ENCODE data around the gene ARL16. TPM values are rescaled to one million over a fixed set of nuclear protein-coding genes. Genes with fewer than 3 reads are reported as not detected.

Gene ARL16
- total RNA-seq, 1 experiment from 2014 or later = 46.7 TPM

DNA sequence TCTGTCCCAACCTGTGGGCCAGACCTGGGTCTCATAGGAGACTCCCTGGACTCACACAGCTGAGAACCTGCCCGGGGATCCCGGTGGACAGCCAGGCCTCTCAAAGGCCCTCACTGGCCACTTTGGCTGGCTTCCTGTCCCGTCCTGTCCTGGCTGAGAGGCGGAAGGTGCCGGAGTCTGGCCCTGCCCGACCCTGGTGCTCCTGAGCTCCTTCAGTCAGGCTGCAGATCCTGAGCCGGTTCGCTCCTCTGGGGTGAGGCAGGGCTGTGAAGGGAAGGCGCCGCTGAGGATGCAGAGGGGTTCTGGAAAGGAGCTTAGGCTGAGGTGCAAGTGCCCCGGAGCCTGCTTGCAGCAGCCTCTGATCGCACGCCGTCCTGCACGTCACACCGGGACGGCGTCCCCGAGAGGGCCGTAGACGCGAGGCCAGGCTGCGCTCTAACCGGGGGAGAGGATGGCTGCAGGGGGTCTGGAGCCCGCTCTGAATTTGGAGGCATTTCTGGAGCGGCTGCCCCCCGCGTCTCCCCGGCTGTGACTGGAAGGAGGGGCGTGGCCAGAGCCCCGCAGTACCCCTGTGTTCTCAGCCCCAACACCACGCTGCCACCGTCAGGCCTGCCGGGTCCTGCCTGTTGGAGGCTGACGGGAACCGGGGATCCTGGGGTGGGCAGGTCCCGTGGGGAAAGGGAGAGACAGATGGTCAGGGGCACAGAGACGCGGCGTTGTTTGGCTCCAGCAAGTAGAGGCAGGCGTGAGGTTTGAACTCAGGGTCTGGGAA, 4.4 kb upstream of the ARL16 start:
- DNase-seq (ENCODE audit: low spot score) (no peak), ATAC-seq (no peak)
- CTCF ChIA-PET = no interaction called here
- Mint-ChIP-seq H3K36me3 (peaks cover 36% of the 10 kb centered on the region), H3K4me1 (peaks cover 7% of the 10 kb centered on the region), H3K27me3 (ENCODE audit: low read depth) (no peaks in the 10 kb centered on the region; the same call in 1 of the 2 replicates), H3K4me3 (no peak overlapping the region), H3K9me3 (no peaks in the 10 kb centered on the region), H3K27ac (no peak overlapping the region)
- TF ChIP-seq HMGA2 (CRISPR knock-in tag; IDR thresholded peaks at IDR 0.05) (no peak), ATF1 (CRISPR knock-in tag; IDR thresholded peaks at IDR 0.05) (no peak), RELA (CRISPR knock-in tag; IDR thresholded peaks at IDR 0.05; ENCODE audit: borderline replicate concordance) (no peak), SMAD3 (CRISPR knock-in tag; IDR thresholded peaks at IDR 0.05; ENCODE audit: borderline replicate concordance) (no peak), GRHL2 (CRISPR knock-in tag; IDR thresholded peaks at IDR 0.05; ENCODE audit: insufficient replicate concordance, severe bottlenecking) (no peak), OVOL2 (CRISPR knock-in tag; IDR thresholded peaks at IDR 0.05; ENCODE audit: borderline replicate concordance) (no peak), ATF6 (CRISPR knock-in tag; IDR thresholded peaks at IDR 0.05) (no peak), EMX1 (CRISPR knock-in tag; IDR thresholded peaks at IDR 0.05) (no peak), ZNF512 (CRISPR knock-in tag; IDR thresholded peaks at IDR 0.05; ENCODE audit: borderline replicate concordance) (no peak), ELF4 (CRISPR knock-in tag; IDR thresholded peaks at IDR 0.05; ENCODE audit: low read depth) (no peak)
- TF ChIP-seq, protein P1, sequence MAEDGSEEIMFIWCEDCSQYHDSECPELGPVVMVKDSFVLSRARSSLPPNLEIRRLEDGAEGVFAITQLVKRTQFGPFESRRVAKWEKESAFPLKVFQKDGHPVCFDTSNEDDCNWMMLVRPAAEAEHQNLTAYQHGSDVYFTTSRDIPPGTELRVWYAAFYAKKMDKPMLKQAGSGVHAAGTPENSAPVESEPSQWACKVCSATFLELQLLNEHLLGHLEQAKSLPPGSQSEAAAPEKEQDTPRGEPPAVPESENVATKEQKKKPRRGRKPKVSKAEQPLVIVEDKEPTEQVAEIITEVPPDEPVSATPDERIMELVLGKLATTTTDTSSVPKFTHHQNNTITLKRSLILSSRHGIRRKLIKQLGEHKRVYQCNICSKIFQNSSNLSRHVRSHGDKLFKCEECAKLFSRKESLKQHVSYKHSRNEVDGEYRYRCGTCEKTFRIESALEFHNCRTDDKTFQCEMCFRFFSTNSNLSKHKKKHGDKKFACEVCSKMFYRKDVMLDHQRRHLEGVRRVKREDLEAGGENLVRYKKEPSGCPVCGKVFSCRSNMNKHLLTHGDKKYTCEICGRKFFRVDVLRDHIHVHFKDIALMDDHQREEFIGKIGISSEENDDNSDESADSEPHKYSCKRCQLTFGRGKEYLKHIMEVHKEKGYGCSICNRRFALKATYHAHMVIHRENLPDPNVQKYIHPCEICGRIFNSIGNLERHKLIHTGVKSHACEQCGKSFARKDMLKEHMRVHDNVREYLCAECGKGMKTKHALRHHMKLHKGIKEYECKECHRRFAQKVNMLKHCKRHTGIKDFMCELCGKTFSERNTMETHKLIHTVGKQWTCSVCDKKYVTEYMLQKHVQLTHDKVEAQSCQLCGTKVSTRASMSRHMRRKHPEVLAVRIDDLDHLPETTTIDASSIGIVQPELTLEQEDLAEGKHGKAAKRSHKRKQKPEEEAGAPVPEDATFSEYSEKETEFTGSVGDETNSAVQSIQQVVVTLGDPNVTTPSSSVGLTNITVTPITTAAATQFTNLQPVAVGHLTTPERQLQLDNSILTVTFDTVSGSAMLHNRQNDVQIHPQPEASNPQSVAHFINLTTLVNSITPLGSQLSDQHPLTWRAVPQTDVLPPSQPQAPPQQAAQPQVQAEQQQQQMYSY (CRISPR knock-in tag; IDR thresholded peaks at IDR 0.05) = no peak
- TF ChIP-seq, protein P2, sequence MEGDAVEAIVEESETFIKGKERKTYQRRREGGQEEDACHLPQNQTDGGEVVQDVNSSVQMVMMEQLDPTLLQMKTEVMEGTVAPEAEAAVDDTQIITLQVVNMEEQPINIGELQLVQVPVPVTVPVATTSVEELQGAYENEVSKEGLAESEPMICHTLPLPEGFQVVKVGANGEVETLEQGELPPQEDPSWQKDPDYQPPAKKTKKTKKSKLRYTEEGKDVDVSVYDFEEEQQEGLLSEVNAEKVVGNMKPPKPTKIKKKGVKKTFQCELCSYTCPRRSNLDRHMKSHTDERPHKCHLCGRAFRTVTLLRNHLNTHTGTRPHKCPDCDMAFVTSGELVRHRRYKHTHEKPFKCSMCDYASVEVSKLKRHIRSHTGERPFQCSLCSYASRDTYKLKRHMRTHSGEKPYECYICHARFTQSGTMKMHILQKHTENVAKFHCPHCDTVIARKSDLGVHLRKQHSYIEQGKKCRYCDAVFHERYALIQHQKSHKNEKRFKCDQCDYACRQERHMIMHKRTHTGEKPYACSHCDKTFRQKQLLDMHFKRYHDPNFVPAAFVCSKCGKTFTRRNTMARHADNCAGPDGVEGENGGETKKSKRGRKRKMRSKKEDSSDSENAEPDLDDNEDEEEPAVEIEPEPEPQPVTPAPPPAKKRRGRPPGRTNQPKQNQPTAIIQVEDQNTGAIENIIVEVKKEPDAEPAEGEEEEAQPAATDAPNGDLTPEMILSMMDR (IDR thresholded peaks at IDR 0.05) = no peak
- TF ChIP-seq, protein P3, sequence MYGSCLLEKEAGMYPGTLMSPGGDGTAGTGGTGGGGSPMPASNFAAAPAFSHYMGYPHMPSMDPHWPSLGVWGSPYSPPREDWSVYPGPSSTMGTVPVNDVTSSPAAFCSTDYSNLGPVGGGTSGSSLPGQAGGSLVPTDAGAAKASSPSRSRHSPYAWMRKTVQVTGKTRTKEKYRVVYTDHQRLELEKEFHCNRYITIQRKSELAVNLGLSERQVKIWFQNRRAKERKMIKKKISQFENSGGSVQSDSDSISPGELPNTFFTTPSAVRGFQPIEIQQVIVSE (CRISPR knock-in tag; IDR thresholded peaks at IDR 0.05; ENCODE audit: borderline replicate concordance) = no peak
- TF ChIP-seq, protein P4, sequence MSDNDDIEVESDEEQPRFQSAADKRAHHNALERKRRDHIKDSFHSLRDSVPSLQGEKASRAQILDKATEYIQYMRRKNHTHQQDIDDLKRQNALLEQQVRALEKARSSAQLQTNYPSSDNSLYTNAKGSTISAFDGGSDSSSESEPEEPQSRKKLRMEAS (CRISPR knock-in tag; IDR thresholded peaks at IDR 0.05) = no peak
- TF ChIP-seq, protein P5, sequence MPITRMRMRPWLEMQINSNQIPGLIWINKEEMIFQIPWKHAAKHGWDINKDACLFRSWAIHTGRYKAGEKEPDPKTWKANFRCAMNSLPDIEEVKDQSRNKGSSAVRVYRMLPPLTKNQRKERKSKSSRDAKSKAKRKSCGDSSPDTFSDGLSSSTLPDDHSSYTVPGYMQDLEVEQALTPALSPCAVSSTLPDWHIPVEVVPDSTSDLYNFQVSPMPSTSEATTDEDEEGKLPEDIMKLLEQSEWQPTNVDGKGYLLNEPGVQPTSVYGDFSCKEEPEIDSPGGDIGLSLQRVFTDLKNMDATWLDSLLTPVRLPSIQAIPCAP (CRISPR knock-in tag; IDR thresholded peaks at IDR 0.05) = no peak
- POLR2A ChIA-PET = no interaction called here
